ENCODE measurements around the gene EPN1.

The EPN1 gene

DNA sequence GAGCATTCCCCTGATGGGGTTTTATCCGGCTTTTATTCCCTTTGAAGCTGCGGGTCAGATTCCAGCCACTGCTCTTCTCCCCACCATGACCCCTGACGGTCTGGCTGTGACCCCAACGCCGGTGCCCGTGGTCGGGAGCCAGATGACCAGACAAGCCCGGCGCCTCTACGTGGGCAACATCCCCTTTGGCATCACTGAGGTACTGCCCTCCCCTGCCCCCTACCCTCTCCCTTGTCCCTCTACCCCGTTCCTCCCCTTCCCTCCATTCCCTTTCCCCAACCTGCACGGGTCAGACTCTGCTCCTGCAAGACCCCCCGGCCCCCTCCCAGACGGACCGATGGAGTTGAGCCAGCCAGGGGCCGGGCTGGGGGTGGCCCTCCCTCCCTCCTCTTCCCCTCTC, 14.0 kb upstream of the EPN1 start:
- DNase-seq (ENCODE audit: low read depth): no peak

DNA sequence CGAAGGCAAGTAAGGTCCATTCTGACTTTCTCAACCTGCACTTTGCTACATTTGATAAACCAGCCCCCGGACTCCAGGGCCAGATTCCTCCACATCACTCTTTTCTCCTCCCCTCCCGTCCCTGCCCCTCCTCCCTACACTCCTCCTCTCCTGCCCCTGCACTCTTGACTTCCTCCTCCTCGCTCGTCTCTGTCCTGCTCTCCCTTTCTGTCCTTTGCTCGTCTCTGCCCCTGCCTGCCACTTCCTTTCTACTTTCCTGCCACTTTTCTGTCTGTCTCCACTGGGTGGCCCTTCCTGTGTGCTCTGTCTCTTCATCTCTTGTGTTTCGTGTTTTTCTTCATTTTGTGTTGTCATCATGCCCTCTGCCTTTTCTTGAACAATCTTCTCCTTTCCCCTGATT, 13.2 kb upstream of the EPN1 start:
- no peak for DNase-seq (ENCODE audit: low read depth)

DNA sequence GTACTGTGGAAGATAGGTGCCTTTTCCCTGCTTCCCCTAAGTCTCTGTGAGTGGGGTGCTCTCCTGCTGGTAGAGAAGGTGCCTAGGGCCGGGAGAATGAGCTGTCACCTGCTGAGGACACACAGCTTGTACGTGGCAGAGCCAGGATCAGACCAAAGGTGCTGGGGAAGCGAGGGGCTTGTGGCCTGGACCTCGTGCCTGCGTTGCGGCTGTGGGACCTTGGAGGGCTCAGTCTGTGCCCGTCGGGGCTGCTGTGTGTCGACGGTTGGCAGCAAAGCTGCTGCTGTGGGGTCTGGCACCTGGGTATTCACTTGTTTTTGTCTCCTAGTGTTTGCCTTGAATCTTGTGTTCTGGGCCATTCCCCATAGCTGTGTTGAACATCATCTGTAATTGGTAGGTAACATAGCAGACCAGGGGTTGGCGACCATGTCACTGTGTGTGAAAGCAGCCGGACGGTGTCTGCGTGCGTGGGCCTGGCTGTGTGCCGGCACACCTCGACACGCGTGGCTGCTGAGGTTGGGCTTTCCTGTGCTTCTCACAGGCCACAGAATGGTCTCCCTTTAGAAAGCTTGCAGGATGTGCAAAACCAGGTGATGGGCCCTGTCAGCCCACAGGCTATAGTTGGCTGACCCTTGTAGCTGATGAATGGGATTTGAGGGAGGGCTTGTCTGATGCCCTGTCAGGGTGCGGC, 11.0 kb upstream of the EPN1 start:
- DNase-seq (ENCODE audit: low read depth): no peak

DNA sequence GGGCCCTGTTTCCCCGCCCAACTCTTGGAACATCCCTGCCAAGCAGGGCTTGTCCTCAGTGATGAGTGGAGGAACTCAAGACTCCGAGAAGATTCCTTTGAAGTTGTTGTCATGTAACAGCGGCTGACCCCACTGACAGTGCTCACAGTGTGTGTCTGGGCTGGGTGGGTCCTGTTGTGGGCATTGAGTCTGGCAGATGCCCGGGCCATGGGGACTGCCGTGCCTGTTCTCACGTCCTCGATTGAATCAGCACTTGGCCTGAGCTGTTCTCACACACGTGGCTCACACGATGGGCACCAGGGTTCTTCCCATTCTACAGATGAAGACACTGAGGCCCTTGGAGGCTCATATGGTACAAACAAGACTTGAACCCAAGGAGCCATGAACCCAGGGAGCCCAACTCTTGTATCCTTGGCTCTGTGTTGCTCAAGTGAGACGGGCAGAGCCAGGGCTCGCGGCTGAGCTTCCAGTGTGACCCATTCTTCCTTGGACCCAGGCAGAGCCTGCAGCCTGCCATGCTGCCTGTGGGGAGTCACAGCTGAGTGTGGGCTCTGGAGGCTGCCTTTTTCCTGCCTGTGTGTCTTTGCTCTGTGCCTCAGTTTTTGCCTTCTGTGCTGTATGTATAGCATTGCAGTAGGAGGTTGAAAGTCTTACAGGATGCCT, 8.6 kb upstream of the EPN1 start:
- DNase-seq (ENCODE audit: low read depth): no peak

DNA sequence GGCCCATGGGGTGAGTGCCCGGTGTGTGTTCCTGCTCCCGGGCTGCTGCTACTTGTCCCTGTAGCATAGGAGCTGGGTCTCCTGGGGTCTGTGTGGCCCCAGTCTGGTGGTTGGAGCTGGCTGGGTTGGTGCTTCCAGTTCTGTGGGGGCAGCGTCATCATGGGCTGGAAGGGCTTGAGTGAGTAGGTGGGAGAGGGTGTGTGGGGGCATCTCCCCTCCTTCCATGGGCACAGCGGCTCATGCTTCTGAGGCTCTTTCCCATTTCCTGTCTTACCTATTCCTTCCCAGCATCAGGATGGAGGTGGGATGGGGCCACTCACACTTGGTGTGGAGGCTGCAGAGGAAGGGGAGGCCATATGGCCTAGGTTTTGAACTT, 8.0 kb upstream of the EPN1 start:
- DNase-seq (ENCODE audit: low read depth): no peak

DNA sequence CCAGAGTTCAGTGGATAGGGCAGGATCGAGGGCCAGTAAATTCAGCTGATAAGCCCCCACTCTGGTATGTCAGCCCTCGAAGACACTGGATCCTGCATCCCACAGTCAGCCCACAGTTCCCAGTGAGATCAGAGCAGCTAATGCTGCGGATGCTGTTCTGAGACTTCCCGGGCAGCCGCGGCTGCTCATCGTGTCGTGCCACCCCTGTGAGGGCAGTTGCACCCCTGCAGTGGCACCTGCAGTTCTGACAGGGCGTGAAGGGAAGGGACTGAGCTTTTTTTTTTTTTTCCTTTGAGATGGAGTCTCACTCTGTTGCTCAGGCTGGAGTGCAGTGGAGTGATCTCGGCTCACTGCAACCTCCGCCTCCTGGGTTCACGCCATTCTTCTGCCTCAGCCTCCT, 7.5 kb upstream of the EPN1 start:
- no peak for DNase-seq (ENCODE audit: low read depth)

DNA sequence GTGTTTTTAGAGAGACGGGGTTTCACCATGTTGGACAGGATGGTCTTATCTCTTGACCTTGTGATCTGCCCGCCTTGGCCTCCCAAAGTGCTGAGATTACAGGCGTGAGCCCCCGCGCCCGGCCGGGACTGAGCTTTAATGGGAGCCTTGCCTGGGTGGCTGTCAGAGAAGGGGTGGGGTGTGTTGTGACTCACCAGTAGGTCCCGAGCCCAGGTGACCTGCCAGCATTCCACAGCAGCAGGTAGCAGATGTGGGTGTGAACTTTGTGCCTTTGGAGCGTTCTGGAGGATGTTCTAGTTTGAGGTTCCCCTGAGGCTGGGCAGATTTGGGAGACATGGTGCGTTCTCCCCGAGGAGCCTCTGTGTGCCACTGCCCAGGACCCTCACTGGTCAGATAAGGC, 7.1 kb upstream of the EPN1 start:
- no peak for DNase-seq (ENCODE audit: low read depth)

DNA sequence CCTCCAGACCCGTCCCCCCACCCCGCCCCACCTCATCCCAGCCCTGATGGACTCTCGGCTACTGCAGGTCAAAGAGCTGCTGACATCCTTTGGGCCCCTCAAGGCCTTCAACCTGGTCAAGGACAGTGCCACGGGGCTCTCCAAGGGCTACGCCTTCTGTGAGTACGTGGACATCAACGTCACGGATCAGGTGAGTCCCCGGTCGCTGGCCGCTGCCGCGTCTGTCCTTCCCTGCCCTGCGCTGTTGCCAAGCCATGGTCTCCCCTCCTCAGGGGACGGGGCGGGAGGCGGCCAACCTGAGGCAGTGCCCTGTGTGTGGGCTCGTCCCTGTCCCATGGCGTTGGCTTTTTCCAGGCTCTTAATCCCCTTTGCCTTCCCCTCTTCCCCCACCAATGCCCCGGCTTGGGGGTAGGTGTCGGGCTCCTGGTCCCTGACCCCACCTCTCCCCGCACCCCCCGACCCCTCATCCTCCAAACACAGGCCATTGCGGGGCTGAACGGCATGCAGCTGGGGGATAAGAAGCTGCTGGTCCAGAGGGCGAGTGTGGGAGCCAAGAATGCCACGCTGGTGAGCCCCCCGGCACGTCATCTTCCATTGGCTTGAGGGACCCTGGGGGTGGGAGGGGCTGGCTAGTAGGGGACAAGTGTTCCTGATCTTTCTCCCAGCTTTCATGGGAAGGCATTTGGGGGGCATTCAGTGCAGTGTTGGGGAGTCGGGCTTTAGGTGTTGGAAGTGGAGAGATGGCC, 6.2 kb upstream of the EPN1 start:
- no peak for DNase-seq (ENCODE audit: low read depth)

DNA sequence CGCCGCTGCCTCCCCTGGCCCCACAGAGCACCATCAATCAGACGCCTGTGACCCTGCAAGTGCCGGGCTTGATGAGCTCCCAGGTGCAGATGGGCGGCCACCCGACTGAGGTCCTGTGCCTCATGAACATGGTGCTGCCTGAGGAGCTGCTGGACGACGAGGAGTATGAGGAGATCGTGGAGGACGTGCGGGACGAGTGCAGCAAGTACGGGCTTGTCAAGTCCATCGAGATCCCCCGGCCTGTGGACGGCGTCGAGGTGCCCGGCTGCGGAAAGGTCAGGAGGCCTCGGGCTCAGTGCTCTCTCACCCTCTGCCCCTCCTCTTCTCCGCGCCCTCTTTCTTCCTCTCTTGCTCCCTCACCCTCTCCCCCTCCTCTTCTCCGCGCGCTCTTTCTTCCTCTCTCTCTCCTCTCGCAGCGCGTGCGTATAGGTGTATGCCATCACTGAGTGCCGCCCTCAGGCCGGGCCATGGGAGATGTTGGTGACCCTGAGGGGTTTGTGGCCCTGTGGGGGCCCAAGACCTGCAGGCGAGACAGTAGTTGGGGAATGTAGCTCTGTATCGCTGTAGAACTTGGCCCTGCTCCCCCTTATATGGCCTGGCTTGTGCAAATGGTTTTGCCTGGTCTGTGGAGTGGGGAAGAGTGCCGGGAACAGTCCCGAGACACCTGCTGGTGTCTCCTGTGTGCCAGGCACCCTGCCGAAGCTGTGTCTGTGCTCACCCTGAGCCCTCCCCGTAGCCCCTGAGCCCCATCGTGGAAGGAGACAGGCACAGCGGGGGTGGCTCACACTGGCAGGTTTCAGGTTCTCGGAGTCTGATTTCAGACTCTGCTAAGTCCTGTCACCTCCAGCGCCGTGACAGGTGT, 5.4 kb upstream of the EPN1 start:
- no peak for DNase-seq (ENCODE audit: low read depth)

DNA sequence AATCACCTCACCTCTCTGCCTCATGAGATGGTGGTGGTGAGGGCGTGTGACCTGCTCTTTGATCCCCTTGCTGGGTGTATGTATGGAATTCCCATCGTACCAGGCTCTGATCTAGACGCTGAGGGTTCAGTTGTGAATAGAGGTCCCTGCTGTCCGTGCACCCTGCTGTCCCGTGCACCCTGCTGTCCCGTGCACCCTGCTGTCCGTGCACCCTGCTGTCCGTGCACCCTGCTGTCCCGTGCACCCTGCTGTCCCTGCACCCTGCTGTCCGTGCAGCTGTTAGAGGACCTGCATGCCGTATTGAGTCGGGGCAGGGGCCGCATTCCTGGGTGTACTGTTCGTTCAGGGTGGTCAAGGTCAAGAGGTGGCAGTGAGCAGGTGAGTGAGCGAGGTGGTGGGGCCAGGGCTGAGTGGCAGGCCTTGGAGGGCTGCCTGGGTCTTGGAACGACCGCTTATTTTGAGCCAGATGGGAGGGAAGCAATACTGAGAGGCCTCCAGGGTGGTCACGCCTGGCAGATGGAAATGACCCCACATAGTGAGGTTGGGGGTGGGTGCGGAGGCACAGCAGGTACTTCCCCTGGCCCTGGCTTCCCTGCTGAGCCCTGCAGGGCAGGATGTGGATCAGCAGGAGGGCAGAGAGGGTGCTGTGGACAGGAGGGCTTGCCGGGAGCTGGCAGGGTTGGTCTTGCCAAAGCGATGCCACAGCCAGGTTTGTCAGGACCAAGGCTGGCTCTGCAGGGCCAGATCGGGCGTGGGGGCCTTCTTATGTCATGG, 4.6 kb upstream of the EPN1 start:
- DNase-seq (ENCODE audit: low read depth): no peak

DNA sequence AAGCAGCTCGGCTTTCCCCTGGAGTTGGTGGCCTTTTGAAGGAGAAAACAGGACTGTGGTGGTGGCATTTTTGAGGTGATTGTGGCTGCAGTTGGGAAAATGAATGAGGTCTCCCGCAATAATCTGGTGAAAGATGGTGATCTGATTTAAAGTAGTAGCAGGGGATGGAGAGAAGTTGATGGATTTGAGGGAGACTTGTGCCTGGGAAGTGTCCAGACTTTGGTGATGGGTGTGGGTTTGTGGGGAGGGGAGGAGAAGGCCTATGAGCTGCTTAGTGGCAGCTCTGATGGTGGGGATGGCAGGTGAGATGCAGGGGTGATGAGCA, 4.0 kb upstream of the EPN1 start:
- no peak for DNase-seq (ENCODE audit: low read depth)

DNA sequence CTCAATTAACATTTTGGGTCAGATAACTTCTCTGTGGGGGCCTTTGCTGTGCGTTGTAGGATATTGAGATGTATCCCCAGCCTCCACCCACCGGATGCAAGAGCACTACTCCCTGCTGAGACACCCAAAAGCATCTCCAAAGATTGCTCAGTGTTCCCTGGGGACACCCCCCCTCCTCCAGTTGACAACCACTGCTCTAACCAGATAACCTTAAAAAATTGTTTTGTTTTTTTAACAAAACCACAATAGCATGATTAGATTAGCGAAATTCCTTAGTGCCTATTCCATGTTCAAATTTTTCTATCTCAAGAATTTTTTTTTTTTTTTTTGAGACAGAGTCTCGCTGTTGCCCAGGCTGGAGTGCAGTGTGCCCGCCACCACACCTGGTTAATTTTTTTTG, 2.6 kb upstream of the EPN1 start:
- DNase-seq (ENCODE audit: low read depth): no peak

DNA sequence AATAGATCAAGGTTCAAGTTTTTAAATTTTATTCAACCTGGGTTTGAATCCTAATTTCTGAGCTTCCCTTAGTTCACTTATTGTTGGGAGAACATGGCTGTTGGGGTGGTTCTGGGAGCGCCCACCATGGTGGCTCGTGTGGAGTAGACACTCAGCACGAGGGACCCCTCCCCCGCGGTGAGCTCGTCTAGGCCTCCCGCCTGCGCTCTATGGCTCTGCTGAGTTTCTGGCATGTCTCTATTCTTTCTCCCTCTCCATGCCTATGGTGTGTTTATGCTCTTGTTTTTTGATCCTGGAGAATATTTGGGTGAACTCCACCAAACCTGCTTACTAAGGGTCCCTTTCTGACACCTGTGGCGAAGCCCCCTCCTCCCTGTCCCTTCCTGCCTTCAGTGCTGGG, 1.6 kb upstream of the EPN1 start:
- no peak for DNase-seq (ENCODE audit: low read depth)

DNA sequence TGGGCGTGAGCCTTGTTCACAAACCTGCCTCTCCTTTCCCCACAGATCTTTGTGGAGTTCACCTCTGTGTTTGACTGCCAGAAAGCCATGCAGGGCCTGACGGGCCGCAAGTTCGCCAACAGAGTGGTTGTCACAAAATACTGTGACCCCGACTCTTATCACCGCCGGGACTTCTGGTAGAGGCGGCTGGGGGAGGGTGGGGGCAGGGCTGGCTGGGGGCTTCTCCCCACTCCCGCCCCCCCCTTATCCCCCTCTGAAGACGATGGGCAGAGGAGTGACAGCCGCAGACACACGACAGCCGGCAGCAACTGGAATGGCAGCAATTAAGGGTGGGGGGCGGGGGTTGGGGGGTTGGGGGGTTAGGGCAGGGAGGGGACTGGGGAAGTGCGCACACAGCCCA, 1.1 kb upstream of the EPN1 start:
- no peak for DNase-seq (ENCODE audit: low read depth)

DNA sequence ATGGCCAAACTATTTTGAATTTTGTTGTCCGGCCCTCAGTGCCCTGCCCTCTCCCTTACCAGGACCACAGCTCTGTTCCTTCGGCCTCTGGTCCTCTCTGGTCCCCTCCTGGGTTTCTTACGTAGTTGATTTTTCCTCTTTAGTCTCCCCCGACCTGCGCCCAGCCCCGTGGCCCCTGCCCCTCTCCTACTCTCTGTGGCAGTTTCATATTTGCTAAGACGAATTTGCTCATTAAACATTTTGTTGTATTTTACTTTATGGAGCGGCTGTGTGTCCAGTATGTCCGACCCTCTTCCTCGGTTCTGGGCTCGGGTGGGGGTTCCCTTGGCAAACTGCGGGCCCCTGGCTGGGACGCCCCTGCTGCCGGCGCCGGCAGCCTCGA, 576 bp upstream of the EPN1 start:
- DNase-seq (ENCODE audit: low read depth): no peak

DNA sequence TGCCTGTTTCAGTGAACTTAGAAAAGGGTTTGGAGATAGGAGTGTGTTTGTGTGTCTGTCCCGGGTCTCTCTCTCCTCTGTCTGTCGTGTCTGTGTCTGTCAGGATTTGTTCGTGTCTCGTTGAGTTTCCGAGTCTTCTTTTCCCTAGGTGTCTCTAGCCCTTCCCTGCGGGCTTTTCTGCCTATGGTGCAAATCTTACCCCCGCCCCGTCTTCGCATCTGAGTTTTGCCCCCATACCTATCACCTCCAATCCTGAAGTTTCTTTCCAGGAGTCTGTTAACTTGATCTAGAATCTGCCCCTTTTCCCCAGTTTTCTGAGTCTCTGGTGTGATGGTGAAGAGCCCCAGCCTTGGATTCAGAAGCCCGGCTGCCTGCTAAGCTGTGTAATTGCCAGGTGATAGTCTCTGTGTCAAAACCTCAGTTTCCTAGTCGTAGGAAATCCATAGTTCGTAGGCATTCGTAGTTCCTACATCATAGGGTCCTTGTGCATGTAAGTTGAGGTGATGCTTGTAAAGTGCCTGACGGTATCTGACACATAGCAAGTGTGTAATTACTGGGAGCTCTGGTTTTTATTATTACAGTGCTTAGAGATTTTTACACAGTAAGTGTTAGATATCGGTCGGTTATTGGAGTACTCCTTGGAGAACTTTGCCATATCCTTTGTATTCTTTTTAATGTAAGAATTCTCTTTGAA, 782 bp downstream of the EPN1 start:
- no peak for DNase-seq (ENCODE audit: low read depth)

DNA sequence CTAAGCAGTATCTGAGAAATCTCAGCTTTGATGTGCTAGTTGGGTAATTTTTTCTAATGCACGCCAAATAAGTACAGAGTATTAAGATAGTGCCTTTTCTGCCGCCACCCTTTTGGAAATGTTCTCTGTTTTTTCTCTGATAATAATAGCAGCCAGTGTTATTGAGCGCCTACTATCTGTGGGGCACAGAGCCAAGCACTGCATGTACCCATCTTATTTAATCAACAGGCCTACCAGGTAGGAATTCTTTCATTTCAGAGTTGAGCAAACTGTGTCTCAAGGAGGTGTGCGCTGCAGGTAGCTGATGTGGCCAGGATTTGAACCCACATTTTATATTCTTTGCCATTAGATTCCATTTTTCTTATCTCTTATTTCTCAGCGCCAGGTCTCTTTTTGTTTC, 1.4 kb downstream of the EPN1 start:
- DNase-seq (ENCODE audit: low read depth): no peak

DNA sequence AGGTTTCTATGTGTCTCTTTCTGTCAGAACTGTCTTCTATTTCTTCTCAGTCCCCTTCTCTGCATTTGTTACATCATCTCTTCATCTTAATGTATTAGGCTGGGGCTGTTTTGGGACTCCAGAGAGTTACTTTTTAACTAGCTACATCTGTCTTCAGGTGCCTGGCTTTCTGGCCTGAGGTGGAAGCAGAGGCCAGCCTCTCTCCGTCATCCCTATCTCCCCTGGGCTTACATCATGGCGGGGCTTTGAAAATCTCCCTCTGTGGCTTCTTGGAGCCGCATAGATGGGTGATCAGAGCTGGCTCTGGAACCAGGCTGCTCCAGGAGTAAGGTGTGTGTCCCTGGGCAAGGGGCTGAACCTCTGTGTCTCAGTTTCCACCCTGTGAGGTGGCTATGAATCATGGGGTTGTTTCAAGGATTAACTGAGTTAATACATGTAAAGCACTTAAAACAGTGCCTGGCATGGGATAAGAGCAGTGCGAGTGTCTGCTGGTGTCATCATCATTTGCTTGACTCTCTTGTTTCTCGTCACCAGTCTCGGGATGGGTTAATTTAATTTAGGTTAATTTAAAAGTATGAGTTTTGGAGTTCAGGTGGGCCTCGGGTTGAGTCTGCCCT, 2.0 kb downstream of the EPN1 start:
- no peak for DNase-seq (ENCODE audit: low read depth)

DNA sequence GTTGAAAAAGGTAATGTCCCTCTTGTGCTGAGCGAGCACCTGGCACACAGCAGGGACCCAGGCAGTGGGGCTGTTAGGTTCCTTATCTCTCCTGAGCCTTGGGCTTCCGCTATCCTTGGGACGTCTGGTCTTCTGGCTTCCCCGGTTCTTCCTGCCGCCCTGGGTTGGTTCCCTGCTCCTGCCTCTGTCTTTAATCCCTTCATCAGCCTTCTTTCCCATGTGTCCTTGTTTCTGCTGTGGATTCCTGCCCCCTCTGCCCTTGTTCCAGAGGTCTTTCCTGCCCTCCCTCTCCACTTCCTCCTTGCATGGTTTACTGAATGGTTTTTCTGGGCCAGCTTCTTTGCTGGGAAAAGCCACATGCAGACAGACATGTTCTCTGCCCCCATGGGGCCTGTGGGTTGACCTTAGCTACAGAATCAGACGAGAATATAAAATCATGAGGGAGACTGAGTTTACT, 2.6 kb downstream of the EPN1 start:
- no peak for DNase-seq (ENCODE audit: low read depth)

DNA sequence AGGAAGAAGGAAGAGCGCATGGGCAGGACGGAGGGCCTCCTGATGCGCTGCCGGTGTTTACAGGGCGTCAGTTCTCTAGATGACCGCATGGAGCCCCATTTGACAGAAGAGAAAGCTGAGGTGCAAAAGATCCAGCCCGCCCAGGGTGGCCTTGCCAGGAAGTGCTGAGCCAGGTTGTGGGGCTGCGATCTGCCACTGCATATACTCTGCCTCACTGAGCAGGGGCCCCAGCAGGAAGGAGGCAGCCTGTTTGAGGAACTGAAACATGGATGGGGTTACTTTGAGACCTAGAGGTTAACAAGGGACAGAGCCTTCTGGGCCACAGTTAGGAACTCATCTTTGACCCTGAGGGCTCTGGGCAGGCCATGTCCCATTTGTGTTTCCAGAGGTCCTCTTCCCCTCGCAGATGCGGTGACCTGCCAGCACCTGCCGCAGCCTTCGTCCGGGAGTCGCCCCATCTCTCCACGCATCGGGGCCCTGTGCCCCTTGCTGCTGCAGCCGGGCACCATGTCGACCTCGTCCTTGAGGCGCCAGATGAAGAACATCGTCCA, 3.2 kb downstream of the EPN1 start:
- DNase-seq (ENCODE audit: low read depth): no peak

Measured in CMK (cell line).